Neuron (in vitro differentiated cells): Measurements from ENCODE around the gene IL15RA.
"Not testable (repeated sequence)": the region's sequence is repeated elsewhere in the genome, so short reads cannot be mapped to it uniquely, and the experiment has no call there.

ENCODE experiments used
- H2AFZ ChIP-seq: one replicate; pipeline ENCODE4 v1.6.1; 2013; ENCODE audit warnings: low read depth, mild to moderate bottlenecking, inconsistent platforms, low read length, moderate library complexity
- H3K27me3 ChIP-seq: one replicate; pipeline ENCODE4 v1.6.1; 2013; ENCODE audit warnings: low read length; ENCODE audit not compliant: insufficient read depth
- H3K36me3 ChIP-seq: one replicate; pipeline ENCODE4 v1.6.1; 2013; ENCODE audit warnings: low read length; ENCODE audit not compliant: insufficient read depth
- H3K4me1 ChIP-seq: one replicate; pipeline ENCODE4 v1.6.1; 2013; ENCODE audit warnings: low read length; ENCODE audit not compliant: insufficient read depth
- H3K4me3 ChIP-seq: 2 replicates; pipeline ENCODE4 v1.5.1; 2013; ENCODE audit warnings: mild to moderate bottlenecking, low read length, moderate library complexity
- H3K9me3 ChIP-seq: one replicate; pipeline ENCODE4 v1.6.1; 2013; ENCODE audit warnings: low read length

The IL15RA gene

DNA sequence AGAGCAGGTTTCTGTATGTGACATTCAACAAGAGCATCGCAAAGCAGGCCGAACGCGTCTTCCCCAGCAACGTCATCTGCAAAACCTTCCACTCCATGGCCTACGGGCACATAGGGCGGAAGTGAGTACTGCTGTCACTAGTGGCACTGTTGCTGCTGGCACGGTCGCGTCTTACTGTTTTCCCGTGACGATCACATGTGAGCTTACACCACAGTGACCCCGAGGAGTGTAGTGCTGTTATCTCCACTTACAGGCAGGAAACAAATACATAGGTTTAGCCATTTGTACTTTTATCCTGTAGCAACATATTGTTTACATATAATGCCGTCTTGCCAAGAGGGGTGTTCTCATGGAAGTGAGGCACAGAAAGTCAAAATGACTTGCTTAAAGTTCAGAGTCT, 61.9 kb downstream of the IL15RA start:
- Histone ChIP-seq H3K4me3 (no peak overlapping the region), H3K36me3 (peaks cover 90% of the 10 kb centered on the region), H3K27me3 (no peaks in the 10 kb centered on the region), H3K9me3 (no peaks in the 10 kb centered on the region), H2AFZ (no peak overlapping the region), H3K4me1 (no peaks in the 10 kb centered on the region)

DNA sequence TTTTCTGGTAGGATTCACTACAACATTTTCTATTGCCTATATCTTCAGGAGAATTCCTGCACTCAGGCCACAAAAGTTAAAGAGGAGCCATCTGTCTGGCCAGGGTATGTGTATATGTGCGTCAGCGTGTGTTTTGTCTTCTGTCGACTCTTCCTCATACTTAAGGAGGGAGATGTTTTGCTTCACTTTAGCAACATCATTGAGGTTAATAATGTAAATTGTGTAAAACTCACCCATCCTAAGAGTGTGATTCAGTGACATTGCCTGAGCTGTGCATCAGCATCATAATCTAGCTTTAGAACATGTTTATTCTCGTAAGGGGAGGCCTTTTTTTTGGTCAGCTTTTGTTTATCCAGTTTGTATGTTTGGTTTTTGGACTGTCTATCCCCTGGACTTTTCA, 63.6 kb downstream of the IL15RA start:
- H3K36me3 ChIP-seq = peaks cover 94% of the 10 kb centered on the region
- no peak overlapping the region for H3K4me3 ChIP-seq
- H3K9me3 ChIP-seq = no peaks in the 10 kb centered on the region
- H3K4me1 ChIP-seq = no peaks in the 10 kb centered on the region
- no peaks in the 10 kb centered on the region for H3K27me3 ChIP-seq
- H2AFZ ChIP-seq = no peak overlapping the region

DNA sequence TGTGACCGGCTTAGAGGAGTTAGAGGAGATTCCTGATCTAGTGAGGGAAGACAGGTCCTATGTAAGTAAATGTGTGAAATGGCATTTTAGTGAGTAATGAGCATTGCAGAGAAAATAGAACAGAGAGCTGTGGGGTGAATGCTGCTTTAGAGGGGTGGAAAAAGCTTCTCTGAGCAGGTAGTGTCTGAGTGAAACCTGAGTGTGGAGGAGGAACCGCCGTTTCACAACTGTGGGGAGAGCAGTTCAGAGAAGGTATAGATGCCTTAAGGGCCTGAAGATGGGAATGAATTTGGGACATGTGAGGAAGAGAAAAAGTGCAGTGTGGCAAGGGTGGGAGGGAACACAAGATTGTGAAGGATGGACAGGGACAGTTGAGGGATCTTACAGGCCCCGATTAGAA, 65.7 kb downstream of the IL15RA start:
- H3K4me3 ChIP-seq = no peak overlapping the region
- H2AFZ ChIP-seq = no peak overlapping the region
- H3K27me3 ChIP-seq = no peaks in the 10 kb centered on the region
- H3K9me3 ChIP-seq = no peaks in the 10 kb centered on the region
- H3K36me3 ChIP-seq = peaks cover 85% of the 10 kb centered on the region
- no peaks in the 10 kb centered on the region for H3K4me1 ChIP-seq

DNA sequence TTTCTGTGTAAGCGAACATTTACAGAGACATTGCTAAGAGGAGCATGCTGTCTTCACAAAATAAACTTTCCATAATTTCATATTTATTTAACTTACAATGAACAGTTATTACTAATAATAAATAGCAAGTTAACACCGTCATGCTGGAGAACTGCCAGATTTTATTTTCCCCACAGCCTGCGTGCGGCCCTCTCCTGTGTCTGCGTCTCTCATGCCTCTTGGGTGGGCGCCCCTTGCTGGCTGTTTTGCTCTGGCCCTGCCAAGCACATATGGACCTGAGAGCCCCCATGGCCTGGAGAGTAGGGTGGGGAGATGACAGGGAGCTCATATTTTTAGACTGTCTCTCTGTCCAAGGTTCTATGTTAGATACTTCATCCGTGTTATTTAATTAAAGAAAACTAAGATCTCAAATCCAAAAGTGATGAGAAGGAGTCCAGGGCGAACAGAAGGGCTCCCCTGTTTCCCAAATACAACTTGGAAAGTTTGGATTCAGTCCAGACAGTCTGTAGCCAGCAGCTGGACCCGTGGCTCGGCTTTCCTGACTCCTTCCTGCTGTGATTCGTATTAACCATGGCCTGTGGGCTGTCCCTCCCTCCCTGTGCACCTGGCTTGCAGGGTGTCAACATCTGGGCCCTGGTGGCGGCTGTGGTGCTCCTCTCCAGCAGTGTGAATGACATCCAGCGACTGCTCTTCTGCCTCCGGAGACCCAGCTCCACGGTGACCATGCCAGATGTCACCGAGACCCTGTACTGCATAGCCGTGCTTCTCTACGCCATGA, 66.8 kb downstream of the IL15RA start:
- Histone ChIP-seq H3K36me3 (peaks cover 83% of the 10 kb centered on the region), H2AFZ (no peak overlapping the region), H3K27me3 (no peaks in the 10 kb centered on the region), H3K4me1 (no peaks in the 10 kb centered on the region), H3K4me3 (no peak overlapping the region), H3K9me3 (peaks cover 3% of the 10 kb centered on the region)

DNA sequence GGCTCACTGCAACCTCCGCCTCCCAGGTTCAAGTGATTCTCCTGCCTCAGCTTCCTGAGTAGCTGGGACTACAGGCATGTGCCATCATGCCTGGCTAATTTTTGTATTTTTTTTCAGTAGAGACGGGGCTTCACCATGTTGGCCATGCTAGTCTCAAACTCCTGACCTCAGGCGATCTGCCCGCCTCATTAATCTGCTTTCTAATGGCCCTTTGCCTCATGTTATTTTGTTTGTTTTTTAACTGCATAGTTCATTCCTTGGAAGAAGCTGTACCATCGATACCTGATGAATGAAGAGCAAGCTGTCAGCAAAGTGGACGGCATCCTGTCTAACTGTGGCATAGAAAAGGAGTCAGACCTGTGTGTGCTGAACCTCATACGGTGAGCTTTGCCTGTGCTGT, 68.7 kb downstream of the IL15RA start:
- not testable (repeated sequence) for H2AFZ ChIP-seq, H3K9me3 ChIP-seq, H3K4me3 ChIP-seq, H3K4me1 ChIP-seq, H3K27me3 ChIP-seq
- peaks cover 66% of the 10 kb centered on the region for H3K36me3 ChIP-seq

DNA sequence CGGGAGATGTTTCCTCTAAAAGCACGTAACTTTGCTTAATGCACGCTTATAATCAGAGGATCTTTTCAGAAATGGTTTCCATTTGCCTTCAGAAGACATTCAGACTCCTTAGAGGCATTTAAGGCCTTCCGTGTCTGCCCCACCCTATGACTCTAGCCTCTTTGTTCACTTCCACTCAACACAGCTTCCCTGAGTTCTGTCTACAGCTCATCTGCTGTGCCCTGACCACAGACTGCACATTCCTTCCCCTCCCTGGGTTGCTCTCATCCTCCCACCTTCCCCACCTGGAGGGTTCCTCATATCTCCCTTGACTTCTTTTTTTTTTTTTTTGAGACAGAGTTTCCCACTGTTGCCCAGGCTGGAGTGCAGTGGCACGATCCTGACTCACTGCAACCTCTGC, 70.7 kb downstream of the IL15RA start:
- Histone ChIP-seq H3K27me3 (no peaks in the 10 kb centered on the region), H3K9me3 (peaks cover 3% of the 10 kb centered on the region), H3K4me3 (no peak overlapping the region), H3K4me1 (no peaks in the 10 kb centered on the region), H3K36me3 (peaks cover 50% of the 10 kb centered on the region), H2AFZ (no peak overlapping the region)

DNA sequence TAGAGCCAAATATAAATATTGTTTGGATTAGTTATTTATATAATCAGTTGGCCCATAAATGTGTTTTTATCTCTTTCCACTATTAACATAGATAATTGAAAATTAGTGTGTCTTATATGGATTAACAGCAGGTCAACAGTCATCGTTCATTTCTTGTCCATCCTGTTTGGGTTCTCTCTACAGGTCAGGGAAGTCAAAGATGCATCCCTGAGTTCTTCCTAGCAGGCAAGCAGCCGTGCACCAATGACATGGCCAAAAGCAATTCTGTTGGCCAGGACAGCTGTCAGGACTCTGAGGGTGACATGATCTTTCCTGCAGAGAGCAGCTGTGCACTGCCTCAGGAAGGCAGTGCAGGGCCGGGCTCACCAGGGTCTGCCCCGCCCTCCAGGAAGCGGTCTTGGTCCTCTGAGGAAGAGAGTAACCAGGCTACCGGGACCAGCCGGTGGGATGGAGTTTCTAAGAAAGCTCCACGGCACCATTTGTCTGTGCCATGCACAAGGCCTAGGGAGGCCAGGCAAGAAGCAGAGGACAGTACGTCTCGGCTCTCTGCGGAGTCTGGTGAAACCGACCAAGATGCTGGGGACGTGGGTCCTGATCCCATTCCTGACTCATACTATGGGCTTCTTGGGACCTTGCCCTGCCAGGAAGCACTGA, 71.4 kb downstream of the IL15RA start:
- Histone ChIP-seq H3K4me3 (no peak overlapping the region), H3K4me1 (no peaks in the 10 kb centered on the region), H2AFZ (no peak overlapping the region), H3K9me3 (peaks cover 3% of the 10 kb centered on the region), H3K36me3 (peaks cover 44% of the 10 kb centered on the region), H3K27me3 (no peaks in the 10 kb centered on the region)

DNA sequence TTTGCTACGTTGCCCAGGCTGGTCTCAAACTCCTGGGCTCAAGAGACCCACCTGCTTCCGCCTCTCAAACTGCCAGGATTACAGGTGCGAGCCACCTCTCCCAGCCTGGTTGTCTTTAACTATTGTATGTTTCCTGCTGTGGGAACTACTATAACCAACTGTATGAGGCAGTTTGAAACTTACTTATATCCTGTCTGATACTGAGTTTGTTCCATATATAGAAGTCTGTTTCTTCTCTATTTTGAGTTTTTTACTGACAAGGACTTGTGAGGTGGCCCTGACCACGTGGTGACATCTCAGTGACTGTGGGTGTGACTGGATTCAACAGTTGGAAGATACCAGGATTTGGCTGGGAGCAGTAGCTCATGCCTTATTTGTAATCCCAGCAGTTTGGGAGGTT, 73.1 kb downstream of the IL15RA start:
- H2AFZ ChIP-seq = no peak overlapping the region
- peaks cover 3% of the 10 kb centered on the region for H3K9me3 ChIP-seq
- H3K27me3 ChIP-seq = no peaks in the 10 kb centered on the region

DNA sequence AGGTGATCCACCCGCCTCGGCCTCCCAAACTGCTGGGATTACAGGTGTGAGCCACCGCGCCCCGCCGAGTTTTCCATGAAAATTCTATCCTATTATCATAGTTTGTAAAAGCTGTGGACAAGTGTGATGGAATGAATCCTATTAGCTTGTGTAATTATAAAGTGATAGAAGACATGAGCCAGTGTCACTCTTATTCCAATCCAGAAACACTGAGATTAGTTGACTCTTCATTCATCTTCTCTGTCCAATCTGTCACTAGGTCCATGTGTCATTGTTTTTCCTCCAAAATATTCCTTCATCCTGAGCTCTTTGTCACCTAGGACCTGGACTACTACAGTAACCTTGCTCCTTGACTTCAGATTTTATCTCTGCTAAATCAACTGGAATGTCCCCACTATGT, 73.8 kb downstream of the IL15RA start:
- H2AFZ ChIP-seq = no peak overlapping the region
- peaks cover 21% of the 10 kb centered on the region for H3K36me3 ChIP-seq
- H3K4me1 ChIP-seq = no peaks in the 10 kb centered on the region
- H3K27me3 ChIP-seq = no peaks in the 10 kb centered on the region
- H3K9me3 ChIP-seq = peaks cover 3% of the 10 kb centered on the region
- no peak overlapping the region for H3K4me3 ChIP-seq

More for the DNA sequence above, 73.1 kb downstream of the IL15RA start:
- peaks cover 27% of the 10 kb centered on the region for H3K36me3 ChIP-seq
- no peak overlapping the region for H3K4me3 ChIP-seq
- no peaks in the 10 kb centered on the region for H3K4me1 ChIP-seq

DNA sequence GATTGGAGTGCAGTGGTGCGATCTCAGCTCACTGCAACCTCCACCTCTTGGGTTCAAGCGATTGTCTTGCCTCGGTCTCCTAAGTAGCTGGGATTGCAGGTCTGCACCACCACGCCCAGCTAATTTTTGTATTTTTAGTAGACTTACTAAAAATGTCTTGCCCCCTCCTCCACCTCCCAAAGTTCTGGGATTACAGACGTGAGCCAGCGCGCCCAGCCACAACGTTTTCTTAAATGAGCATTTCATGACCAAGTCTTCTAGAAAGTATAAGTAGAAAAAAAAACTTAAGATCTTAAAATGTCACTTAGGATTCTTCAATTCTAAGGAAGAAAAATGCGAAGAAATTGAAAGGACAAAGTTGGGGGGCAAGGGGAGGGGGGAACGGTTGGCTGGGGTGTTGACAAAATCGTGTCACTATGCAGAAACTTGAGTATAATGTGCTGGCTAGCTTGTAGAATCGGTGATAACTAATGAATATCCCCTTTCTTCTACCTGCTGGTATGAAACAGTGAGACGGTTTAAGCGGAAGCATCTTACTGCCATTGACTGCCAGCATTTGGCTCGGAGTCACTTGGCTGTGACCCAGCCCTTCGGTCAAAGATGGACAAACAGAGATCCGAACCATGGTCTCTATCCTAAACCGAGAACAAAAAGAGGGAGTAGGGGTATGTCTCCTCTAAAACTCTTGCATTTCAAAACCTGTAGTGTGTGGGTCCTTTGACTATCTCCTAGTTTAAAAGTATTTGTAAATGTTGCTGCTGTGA, 74.7 kb downstream of the IL15RA start:
- H3K9me3 ChIP-seq = peaks cover 5% of the 10 kb centered on the region
- no peak overlapping the region for H3K4me3 ChIP-seq
- H3K36me3 ChIP-seq = peaks cover 22% of the 10 kb centered on the region
- H2AFZ ChIP-seq = no peak overlapping the region
- no peaks in the 10 kb centered on the region for H3K27me3 ChIP-seq
- H3K4me1 ChIP-seq = no peaks in the 10 kb centered on the region
